ENCODE results near the gene ZNF506. TPM values are rescaled to one million over a fixed set of nuclear protein-coding genes. Genes with fewer than 3 reads are reported as not detected.

ZNF506 gene
- total RNA-seq (2022; extraction: Qiagen RNA extraction) = 0.07 to 0.22 TPM (median 0.13 TPM) in 5 replicates

DNA sequence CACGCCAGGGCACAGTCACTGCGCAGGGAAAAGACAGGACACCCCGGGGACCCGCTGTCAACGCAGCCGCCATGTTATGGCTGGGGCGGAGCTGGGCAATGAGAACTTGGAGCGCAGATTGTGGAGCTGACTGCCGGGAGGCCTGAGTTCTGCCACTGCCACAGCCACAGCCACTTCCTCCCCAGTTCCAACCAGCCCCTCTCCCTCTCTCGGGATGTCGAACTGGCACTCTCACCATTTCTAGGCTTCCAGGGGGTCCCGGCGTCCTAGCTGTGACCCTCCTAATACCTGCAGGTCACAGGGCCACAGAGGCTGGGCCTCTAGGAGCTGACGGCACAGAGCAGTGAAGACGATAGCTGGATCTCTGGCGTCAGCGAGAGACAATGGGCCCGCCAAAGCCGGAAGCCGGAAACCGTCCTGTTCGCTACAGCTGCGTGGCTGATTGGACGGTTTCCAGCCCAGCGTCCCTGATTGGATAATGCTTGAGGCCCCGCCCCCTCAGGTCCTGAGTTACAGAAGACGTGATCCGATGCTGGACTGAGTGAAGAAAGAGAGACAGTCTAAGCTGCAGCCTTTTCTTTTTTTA, at the start of gene ZNF506:
Gene ZNF506, minus strand, starts transcription at position 385 of the 586 bp plus-strand sequence. Its CDS starts 147 bp downstream, at position 238.

DNA sequence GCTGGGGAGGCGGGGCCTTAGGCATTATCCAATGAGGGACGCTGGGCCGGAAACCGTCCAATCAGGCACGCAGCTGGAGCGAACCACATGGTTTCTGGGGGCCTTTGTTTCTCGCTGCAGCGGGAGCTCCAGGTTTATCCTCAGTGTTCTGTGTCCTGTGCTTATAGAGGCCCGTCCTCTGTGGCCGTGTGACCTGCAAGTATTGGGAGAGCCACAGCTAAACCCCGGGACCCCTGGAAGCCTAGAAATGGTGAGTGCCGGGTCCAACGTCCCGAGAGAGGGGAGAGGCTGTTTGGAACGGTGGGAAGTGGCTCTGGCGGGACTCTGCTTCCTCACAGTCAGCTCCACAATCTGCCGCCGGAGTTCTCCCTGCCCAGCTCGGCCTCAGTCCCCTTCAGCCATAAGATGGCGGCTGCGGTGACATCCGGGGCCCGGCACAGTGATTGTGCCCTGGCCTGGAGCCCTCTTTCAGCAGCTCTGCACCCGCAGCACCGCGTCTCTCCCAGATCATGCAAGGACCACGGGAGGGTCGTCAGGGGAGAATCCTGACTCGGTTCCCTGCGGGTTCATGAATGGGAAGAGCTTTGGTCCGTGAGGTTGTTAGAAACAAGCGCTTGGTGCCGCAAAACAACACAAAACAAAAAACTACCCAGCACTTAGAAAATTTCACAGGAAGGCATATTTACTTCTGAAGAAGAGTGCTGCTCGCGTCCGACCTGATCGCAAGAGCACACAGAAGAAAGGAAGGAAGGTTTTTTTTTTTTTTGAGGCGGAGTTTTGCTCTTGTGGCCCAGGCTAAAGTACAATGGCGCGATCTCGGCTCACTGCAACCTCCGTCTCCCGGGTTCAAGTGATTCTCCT, 44.4 kb upstream of the ZNF506 start, which contains the start of gene ZNF253:
Gene ZNF253, plus strand, starts transcription at position 133 of the 861 bp plus-strand sequence. Its CDS starts 115 bp downstream, at position 248.

Other genes starting within 250 kb of the ZNF506 start
- 0.91 to 2.2 TPM (median 1.6 TPM) in 5 replicates for gene PBX4, start 203.1 kb downstream of the ZNF506 start, total RNA-seq (2022; extraction: Qiagen RNA extraction)
- gene LPAR2, start 193.5 kb downstream of the ZNF506 start, total RNA-seq (2022; extraction: Qiagen RNA extraction) = 3.1 to 4.3 TPM (median 4.2 TPM) in 5 replicates
- 4.0 to 5.7 TPM (median 4.9 TPM) in 5 replicates for gene GMIP, start 178.1 kb downstream of the ZNF506 start, total RNA-seq (2022; extraction: Qiagen RNA extraction)
- 22.9 to 36.5 TPM (median 34.2 TPM) in 5 replicates for gene ATP13A1, start 158.1 kb downstream of the ZNF506 start, total RNA-seq (2022; extraction: Qiagen RNA extraction)
- gene ZNF101, start 152.9 kb downstream of the ZNF506 start, total RNA-seq (2022; extraction: Qiagen RNA extraction) = 3.0 to 5.5 TPM (median 4.2 TPM) in 5 replicates
- gene ZNF14, start 88.6 kb downstream of the ZNF506 start, total RNA-seq (2022; extraction: Qiagen RNA extraction) = 1.5 to 2.1 TPM (median 1.9 TPM) in 5 replicates
- not detected in 5 replicates for gene ZNF253, start 44.1 kb upstream of the ZNF506 start, total RNA-seq (2022; extraction: Qiagen RNA extraction)
- not detected in 5 replicates for gene ZNF93, start 79.2 kb upstream of the ZNF506 start, total RNA-seq (2022; extraction: Qiagen RNA extraction)
- not detected in 5 replicates for gene ZNF682, start 217.8 kb upstream of the ZNF506 start, total RNA-seq (2022; extraction: Qiagen RNA extraction)

Measured in A549 treated with CORT108297 at 1 μM for 4 hours (cell line).